HG02870 (cell line): Measurements from ENCODE around the gene LCK.

ENCODE experiments used
- ATAC-seq: cut with Tn5 transposase; IDR thresholded peaks from one replicate; pipeline ENCODE4 v1.9.1; 2021; ENCODE audit warnings: mild to moderate bottlenecking, moderate library complexity; ENCODE audit not compliant: unreplicated experiment

Gene LCK

DNA sequence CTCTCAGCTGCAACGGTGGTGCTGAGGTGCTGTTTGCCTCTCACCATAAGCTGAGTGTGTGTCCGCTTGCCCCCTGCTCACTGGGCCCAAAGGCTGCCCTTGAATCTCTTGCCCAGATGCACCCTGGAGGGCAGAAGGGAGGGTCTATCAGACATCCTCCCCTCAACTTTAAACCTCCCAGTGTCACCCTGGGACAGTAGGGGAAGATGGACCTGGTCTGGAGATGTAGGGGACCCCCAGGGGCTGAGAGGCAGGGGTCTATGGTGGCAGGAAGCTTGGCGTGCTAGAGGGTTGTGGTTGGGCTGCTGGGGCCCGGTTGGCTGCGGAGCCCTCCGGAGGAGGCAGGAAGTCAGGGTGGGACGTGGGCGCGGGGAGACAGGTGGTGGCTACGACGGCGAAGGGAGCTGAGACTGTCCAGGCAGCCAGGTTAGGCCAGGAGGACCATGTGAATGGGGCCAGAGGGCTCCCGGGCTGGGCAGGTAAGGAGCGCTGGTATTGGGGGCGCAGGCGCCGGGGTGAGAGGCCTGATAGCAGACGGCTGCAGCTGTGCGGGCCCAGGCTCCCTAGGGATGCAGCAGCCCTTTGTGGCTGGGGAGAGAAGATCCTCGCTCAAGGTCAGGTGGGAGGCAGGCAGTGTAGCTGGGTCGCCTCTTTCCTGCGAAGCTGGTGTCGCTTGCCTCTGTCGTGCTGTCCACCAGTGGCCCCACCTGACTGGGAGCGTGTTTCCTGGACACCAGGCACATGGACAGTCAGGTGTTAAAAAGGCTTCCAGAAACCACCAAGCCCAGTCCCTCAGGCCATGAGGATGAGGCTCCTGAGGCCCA lies at the start of gene LCK:
Gene LCK (plus strand): TSS at position 373 of the 824 bp plus-strand sequence. CDS start 23,065 bp downstream, outside the sequence.
- no peak for ATAC-seq

DNA sequence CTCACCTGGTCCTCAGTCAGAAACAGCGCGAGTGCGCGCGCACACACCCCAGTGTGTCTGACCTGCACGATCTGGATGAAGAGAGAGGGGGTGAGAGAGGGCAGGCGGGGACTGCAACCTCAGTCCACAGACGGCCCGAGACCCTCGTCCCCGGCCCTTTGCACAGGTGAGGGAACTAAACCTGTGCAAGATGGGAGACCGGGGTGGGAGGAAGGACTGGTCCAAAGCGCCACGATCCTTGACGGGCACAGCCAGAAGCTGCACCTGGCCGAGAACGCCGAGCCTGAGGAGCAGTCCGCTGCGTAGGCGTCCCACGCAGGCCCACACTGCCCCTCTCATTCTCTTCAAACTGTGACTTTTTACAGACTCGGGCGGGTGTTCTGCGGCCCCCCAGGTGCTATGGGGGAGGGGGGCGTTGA lies 46.1 kb upstream of the LCK start:
- ATAC-seq: no peak

DNA sequence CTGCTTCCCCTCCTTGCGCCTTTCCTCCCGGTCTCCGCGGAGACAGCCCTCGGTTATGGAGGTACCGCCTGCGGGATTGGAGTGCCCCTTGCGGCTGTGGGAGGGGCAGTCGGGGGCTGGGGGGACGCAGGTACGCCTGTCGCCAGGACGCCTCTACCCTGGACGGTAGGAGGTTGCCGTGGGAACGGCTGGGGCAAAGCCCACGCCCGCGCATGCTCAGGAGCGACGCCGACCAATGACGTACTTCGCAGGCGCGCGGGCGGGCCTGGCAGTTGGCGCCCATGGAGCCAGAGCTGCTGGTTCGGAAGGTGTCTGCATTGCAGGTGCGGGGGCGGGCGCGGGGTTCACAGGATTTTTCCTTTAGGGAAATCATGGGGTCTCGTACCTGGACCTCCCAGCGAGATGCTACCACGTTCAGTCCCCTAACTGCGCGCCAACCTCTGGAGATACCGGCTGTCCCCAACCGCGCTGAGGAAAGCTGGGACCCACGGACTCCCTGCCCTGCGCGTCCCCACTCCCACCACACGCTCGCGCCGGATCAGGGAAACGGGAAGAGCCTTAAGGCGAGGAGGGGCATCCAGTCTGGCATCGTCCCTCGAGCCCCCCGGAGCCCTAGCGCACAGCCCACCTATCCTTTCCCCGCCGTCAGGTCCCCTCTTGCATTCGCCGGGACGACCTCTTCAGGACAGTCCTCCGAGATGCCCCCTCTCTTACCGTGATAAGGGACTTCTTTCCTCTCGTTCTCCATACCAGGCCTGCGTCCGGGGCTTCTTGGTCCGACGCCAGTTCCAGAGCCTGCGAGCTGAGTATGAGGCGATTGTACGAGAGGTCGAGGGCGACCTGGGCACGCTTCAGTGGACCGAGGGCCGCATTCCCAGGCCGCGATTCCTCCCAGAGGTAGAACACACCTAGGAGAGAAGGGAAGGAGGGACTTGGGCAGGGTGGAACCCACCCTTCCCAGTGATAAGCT lies 45.4 kb upstream of the LCK start, which contains the start of gene IQCC:
Gene IQCC (plus strand): TSS at position 271 of the 970 bp plus-strand sequence. CDS start 11 bp downstream, at position 282.
- no peak for ATAC-seq

DNA sequence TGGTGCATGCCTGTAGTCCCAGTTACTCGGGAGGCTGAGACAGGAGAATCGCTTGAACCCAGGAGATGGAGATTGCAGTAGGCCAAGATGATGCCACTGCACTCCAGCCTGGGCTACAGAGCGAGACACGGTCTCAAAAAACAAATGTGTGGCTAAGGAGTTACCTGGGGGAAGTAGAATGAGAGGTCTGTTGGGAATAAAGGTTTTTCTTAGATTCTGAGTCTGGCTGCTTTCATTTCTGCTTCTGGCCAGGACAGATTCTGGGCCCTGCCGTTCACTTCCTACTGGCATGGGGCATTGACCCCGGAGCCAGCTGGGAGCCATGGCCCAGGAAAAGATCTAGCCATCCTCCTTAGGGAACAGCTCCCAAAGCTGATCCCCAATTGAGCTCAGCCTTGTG lies 42.6 kb upstream of the LCK start:
- no peak for ATAC-seq

DNA sequence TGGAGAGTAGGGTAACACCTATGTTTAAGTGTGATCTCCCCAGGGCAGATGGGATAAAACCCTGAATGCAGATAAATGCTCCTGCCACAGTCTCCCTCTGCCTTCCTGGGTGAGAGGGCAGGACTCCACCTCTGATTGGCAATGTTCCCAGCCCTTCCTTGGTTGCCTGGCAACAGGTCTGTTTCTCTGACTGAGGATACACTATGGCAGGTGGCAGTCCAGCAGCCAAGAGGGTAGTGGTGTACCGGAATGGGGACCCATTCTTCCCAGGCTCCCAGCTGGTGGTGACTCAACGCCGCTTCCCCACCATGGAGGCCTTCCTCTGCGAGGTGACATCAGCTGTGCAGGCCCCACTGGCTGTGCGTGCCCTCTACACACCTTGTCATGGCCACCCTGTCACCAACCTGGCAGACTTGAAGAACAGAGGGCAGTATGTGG lies 42.2 kb upstream of the LCK start, which contains the start of gene DCDC2B:
Gene DCDC2B (plus strand): TSS at position 199 of the 438 bp plus-strand sequence. CDS start 5 bp downstream, at position 204.
- no peak for ATAC-seq

DNA sequence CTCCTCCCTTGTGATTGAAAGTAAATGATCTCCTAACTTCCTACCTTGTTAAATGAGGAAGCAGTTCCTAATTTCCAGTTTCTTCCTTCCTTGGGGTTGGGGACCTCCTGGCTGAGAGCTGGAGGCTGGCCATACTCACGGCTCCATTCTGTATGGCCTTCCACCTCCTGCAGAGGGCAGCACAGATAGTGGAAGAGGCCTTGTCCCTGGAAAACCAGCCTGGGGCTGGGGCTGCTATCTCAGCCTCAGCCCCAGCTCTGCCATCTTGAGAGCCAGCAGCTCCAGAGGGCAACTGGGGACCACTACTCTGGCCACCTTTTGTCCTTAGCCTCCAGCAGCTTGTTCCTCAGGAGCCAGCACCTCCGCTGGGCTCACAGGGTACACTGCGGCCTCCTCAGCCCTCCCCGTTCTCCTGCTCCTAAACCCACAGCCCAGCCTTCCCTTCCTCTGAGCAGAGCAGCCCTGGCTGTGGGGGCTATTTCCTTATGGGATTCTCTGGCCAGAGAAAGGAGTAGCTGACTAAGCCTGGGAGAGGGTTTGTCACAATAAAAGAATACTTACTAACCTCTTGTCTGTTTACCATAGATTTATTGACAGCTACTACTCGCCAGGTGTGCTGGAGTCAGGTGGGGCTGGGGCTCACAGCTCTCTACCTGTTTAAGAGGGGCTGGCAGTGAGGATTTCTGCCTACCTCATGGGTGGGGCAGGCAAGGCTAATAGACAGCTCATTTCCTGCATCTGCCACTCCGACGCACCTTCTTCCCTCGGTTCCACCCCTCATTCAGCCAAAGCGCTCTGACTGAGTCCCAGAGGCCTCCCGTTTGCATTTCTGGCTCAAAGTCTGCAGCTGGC lies 35.2 kb upstream of the LCK start:
- ATAC-seq: no peak

DNA sequence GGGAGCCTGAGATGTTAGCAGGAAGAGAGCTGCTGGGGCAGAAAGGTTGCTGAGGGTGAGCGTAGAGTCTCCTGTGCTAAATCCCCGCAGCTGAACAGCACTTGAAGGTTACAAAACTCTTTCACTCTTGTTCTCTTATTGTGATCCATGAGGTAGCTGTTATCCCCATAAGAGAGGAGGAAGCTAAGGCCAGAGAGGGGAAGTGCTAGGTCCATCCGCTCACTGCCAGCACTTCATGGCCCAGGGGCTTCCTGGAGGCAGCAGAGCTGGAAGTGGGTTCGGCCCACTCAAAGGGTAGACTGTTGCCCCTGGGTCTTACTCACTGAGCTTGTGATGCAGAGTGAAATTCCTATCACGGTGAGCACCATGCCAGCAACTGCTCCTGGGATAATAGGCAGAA lies 34.5 kb upstream of the LCK start:
- no peak for ATAC-seq

DNA sequence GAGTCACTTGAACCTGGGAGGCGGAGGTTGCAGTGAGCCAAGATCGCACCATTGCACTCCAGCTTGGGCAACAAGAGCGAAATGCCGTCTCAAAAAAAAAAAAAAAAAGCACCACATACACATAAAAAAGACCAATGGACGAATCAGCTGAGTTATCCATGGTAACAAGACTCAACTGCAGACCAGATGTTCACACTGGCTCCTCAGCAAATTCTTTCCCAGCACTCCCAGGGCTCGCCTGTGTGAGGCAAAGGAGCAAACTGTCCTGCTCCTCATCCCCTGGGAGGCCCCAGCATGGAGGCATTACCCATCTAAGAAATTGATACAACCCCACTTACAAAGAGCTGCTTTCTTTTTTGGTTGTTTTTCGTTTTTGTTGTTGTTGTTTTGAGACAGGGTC lies 32.0 kb upstream of the LCK start:
- ATAC-seq: no peak

DNA sequence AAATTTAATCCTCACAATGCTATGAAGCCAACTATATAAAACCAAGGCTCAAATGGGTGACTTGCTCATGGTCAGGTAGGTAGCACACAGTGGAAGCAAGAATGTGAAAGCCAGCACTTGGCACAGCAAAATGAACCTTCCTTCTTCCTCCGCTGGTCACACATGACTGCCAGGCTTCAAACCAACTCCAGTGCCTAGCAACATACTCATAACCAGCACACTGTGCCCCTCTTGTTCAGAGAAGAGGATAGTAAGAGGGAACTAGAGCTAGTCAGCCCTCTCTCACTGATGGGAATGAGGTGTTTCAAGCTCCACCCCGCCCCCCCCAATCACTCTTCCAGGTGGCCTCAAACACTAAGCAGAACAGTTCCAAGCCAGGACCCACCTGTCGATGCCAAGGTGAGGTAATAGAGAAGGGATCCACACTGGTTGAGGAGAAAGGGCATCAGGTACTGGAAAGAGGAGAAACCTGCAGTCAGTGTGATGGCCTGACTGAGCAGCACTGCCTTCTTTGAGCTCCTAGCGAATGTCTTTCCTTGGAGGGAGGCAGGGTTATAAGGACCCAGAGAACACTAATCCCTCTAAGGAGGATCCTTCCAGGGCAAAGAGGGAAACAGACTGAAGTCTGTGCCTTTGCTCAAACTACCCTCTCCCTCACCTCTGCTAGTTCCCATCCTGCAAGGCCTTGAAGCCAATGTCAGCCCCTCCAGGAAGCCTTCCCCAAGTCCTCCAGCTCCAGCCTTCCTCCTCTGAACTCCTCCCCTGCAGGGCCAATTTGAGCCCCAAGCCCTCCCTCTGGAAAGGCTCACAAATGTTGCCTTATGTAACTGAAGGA lies 30.1 kb upstream of the LCK start:
- no peak for ATAC-seq

DNA sequence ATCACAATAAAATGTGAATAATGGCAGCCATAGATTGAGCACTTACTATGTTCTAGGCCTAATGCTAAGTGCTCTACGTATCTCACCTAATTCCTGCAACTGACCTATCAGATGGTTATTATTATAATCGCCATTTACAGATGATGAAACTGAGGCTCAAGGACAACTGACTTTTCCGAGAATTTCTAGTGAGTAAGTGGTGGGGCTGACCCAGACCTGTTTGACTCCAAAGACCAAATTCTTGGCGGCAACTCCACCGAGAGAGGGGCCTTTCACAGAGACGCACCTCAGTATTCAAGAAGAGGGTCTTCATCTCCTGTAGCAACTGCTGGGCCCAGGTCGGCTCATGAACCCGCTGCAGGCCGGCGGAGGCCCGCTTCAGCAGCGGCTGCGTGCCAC lies 29.5 kb upstream of the LCK start:
- no peak for ATAC-seq

DNA sequence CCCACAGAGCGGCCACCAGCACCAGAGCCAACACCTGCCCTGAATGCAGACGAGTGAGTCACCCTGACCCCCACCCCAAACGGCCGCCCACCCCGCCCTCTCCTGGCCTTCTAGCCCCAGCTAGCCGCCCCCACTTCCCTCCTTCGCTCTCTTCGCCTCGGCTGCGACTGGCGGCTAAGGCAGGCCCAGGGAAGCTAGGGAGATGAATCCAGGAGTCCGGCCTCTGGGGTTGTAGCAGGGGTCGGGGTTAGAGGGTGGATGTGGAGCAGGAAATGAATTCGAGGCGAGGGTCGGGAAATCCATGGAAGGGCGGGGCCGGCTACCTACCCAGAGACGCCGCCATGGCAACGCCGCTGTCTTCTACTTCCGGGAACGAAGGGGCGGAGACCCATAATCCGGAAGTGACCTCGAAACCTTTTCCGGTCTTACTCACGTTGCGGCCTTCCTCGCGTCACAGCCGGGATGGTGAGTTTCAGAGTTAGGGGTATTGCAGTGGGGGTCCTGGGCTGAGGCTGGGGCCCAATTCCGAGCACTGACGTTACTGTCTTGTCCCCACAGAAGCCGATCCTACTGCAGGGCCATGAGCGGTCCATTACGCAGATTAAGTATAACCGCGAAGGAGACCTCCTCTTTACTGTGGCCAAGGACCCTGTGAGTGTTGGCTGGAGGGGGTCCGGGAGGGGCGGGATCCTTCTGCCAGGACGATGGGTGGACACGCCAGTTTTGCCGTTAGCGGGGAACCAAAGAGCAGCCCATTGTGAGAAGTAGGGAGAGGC lies 28.9 kb upstream of the LCK start, which contains the start of the genes EIF3I and TMEM234:
Gene EIF3I (plus strand): TSS at position 428 of the 776 bp plus-strand sequence. CDS start 35 bp downstream, at position 463.
Gene TMEM234 (minus strand): TSS at position 374 of the 776 bp plus-strand sequence. CDS start 31 bp downstream, at position 343.
- peak; percentile 94 for ATAC-seq

DNA sequence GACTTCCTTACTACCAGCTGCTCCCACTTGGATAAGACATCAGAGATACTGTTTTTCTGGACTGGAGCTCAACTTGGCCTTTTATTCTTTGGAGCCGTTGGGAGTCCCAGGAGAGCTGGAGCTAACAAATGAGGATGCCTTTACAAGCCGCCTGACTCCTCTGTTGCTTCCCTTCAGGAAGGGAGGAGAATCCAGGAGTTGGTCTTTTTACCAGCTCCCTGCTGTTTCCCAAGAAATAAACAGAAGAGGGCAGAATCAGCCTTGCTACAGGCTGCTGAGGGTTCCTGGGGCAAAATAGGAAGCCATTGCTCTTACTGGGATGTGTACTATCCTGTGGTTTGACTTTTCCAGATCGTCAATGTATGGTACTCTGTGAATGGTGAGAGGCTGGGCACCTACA lies 27.4 kb upstream of the LCK start:
- ATAC-seq: no peak

DNA sequence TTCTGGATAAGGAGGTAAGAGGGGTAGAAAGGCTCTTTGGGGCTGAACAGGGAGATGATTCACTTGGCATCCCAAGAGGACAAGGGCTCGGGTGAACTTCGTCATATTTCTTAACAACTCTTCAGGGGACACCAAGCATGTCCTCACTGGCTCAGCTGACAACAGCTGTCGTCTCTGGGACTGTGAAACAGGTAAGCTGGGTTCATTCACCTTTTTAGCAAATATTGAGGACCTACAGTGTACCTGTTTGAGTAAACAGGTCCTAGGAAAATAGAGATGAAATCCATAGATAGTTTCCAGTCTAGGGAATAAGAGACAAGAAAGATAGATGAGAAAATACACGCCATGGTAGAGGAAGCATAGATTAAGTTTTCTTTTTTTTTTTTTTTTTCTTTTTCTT lies 26.8 kb upstream of the LCK start:
- ATAC-seq: no peak

DNA sequence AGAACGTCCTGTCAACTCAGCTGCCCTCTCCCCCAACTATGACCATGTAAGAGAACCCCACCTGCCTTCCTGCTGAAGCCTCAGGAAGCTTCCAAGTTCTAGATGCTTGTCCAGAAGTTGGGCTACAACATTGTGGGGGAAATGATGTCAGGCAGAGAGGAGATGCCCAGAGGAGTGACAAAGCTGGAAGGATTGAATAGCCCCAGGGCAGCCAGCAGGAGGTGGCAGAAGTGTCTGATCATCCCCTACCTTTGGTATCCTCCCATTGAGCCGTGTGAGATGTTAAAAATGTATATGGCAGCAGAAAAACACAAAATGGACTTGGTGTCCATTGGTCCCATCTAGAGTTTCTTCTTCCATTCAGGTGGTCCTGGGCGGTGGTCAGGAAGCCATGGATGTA lies 22.3 kb upstream of the LCK start:
- no peak for ATAC-seq

DNA sequence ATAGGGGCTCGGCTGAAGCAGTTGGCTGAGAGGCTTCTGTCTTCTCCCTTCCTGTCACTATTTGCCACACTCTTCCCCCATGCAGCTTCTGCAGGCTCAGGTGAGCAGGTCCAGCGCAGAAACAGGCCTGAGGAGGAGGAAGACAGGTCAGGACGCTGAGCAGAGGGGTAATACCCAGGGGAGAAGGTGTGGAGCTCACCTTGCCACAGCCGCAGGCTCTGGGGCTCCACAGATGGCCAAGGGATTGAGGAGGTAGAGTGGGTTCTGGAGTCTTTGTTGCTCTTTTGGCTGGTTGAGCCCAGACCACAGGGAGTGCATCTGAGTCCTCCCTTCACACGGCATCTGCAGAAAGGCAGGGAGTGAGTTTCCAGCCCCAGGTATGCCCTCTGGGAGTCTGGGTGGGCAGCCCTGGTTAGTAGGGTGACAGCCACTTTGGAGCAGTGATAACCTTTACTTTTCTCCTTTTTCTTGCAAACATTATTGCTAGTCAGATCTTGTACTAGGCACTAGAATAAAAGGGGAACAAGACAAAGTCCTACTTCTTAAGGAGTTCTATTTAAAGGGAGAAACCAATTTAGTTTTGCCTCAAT lies 19.1 kb upstream of the LCK start:
- ATAC-seq: no peak

DNA sequence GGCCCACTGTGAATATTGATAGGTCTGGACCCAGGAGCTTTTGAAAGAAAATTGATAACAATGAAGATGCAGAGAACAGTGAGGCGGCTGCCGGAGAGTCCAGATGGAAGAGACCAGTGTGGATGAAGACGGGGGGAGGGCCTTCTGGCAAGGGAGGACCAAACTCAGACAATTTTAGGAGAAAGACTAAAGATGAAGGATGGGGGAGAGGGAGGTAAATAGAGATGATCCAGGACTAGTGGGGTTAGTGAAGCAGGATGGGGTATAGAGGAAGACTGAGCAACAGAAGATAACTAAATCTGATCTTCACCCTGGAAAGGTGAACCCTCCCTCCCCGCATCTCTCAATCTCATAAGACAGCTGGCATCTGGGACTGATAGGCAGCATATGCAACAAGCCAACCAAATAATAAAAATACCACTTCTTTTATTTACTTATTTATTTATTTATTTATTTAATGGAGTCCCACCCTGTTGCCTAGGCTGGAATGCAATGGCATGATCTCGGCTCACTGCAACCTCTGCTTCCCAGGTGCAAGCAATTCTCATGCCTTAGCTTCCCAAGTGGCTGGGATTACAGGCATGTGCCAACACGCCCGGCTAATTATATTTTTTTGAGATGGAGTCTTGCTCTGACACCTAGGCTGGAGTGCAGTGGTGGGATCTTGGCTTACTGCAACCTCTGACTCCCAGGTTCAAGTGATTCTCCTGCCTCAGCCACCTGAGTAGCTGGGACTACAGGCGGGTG lies 18.3 kb upstream of the LCK start:
- ATAC-seq: no peak

DNA sequence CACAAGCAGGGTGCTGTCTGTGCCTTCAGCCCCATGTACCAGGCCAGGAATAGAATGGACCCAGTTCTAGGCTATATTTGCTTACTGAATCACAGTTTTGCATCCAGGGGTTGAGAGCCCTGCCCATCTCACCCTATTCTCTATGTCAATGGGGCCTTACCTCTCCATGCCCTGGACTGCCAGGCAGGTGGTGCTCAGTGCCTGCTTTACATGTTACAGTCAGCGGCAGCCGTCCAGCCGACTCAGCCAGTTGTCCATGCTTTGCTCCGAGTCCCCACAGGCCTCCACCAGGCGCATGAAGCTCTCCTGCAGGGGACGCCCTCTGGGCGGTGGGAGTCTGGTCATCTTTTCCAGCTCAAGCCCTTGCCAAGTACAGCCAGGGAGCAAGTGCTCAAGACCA lies 16.3 kb upstream of the LCK start:
- ATAC-seq: no peak

DNA sequence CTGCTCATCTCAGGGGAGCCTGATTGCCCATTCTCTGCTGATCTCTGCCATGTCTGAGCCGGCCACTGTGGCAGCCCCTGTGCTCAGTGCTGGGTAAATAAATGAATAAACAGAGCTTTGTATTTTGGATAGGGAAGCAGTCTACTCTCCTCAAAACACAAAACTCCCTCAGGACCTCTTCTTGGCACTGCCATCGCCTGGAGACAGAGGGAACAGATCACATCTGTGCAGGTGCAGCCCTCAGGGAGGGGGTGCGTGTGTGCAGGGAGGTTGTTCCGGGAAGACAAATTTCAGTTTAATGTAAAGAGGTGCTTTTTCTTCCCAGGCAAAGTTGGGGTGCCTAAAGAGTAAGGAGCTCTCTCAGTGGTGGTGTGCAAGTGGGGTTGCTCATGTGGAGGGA lies 11.7 kb upstream of the LCK start:
- ATAC-seq: no peak
